ENCODE results near the gene ZNF646. TPM values are rescaled to one million over a fixed set of nuclear protein-coding genes. Genes with fewer than 3 reads are reported as not detected.

ZNF646 gene
- polyA plus RNA-seq, 1 donor from 2014 or later: 9.3 TPM

DNA sequence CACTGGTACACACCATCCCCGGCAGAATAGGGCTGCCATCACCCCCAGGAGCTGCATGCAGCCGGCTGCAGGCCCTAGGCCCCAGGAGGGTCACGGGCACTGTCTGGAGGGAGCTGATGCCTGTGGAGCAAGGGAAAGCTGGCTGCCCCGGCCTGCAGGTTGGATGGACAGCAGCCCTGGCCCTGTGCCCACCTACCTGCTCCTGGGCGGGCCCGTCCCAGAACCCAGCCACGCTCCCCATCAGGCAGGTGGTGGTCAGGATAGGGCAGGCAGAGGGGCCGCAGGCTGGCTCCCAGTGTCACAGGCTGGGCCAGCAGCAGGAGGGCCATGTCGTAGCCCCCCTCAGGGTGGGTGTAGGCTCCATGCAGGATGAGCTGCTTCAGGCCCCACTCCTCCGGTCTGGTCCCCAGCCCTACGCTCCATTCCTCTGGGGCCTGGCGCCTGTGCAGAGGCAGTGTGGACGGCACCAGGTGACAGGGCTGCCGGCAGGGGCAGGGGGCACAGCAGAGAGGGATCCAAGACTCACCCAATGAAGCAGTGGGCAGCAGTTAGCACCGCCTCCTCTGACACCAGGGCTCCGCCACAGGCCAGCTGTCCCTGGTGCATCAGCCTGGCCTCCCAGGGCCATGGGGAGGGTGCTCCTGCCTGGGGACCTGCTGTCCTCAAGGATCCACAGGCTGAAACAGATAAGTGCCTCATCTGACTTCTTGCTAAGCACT lies 10.5 kb downstream of the ZNF646 start:
- peaks cover 3% of the 10 kb centered on the region for H3K36me3 Mint-ChIP-seq
- H3K9me3 Mint-ChIP-seq: no peaks in the 10 kb centered on the region
- H3K4me3 Mint-ChIP-seq: no peak overlapping the region
- peaks cover 0 to 5% (median 3%) of the 10 kb centered on the region in 3 donors for H3K4me1 Mint-ChIP-seq
- no peaks in the 10 kb centered on the region for H3K27me3 Mint-ChIP-seq
- H3K27ac Mint-ChIP-seq: no peak overlapping the region

DNA sequence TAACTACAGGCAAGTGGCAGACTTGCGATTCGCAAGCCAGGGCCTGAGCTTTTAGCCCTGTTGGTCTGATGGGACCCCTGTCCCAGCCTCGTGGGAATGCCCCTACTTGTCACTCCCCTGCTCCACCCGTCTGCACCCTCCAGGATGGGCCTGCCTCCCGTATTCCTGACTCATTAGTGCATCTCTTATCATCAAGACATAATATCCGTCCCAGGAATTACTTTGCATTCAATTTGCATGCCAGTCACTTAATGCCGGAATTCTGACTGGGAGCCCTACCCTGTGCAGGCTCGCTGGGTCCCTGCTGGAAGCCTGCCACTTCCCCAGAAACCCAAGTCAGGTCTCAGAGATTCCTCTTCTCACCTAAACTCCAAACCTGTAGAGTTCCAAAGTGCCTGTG lies 11.2 kb downstream of the ZNF646 start:
- Mint-ChIP-seq H3K36me3 (peaks cover 3% of the 10 kb centered on the region), H3K4me1 (peaks cover 0 to 5% (median 3%) of the 10 kb centered on the region in 3 donors), H3K27me3 (no peaks in the 10 kb centered on the region), H3K9me3 (no peaks in the 10 kb centered on the region), H3K4me3 (no peak overlapping the region), H3K27ac (no peak overlapping the region)

- Mint-ChIP-seq H3K4me3 (no peak overlapping the region), H3K36me3 (no peaks in the 10 kb centered on the region), H3K9me3 (no peaks in the 10 kb centered on the region), H3K27me3 (no peaks in the 10 kb centered on the region), H3K27ac (no peak overlapping the region), H3K4me1 (peaks cover 0 to 3% (median 3%) of the 10 kb centered on the region in 3 donors)
These were observed 11.8 kb downstream of the ZNF646 start for GRCh38 chr16:31085873-31086628.

GRCh38 chr16:31086629-31086906 lies 12.3 kb downstream of the ZNF646 start:
- Mint-ChIP-seq H3K4me1 (peaks cover 0 to 3% (median 3%) of the 10 kb centered on the region in 3 donors), H3K9me3 (no peaks in the 10 kb centered on the region), H3K4me3 (no peak overlapping the region), H3K27ac (no peak overlapping the region), H3K27me3 (no peaks in the 10 kb centered on the region), H3K36me3 (no peaks in the 10 kb centered on the region)

- Mint-ChIP-seq H3K27me3 (no peaks in the 10 kb centered on the region), H3K9me3 (no peaks in the 10 kb centered on the region), H3K27ac (no peak overlapping the region), H3K4me3 (no peak overlapping the region), H3K36me3 (no peaks in the 10 kb centered on the region), H3K4me1 (peaks cover 0 to 1% (median 0%) of the 10 kb centered on the region in 3 donors)
These were observed 13.3 kb downstream of the ZNF646 start for GRCh38 chr16:31087481-31087880.

- no peaks in the 10 kb centered on the region for H3K36me3 Mint-ChIP-seq
- H3K9me3 Mint-ChIP-seq: no peaks in the 10 kb centered on the region
- no peak overlapping the region for H3K4me3 Mint-ChIP-seq
- H3K27ac Mint-ChIP-seq: no peak overlapping the region
- peaks cover 0 to 1% (median 0%) of the 10 kb centered on the region in 3 donors for H3K4me1 Mint-ChIP-seq
- no peaks in the 10 kb centered on the region for H3K27me3 Mint-ChIP-seq
These were observed 13.7 kb downstream of the ZNF646 start for GRCh38 chr16:31087971-31088370.

- H3K4me3 Mint-ChIP-seq: no peak within 1 kb of the TSS
- H3K36me3 Mint-ChIP-seq: no peaks in the 10 kb centered on the region
- H3K27me3 Mint-ChIP-seq: no peaks in the 10 kb centered on the region
- H3K27ac Mint-ChIP-seq: no peak within 1 kb of the TSS
- peaks cover 0 to 4% (median 3%) of the 10 kb centered on the region in 3 donors for H3K4me1 Mint-ChIP-seq
- no peaks in the 10 kb centered on the region for H3K9me3 Mint-ChIP-seq
These were observed 14.4 kb downstream of the ZNF646 start, which contains the start of gene PRSS53 for GRCh38 chr16:31088459-31089183. Gene PRSS53 (minus strand): TSS chr16:31088943. CDS start chr16:31088809, 134 bp downstream.

DNA sequence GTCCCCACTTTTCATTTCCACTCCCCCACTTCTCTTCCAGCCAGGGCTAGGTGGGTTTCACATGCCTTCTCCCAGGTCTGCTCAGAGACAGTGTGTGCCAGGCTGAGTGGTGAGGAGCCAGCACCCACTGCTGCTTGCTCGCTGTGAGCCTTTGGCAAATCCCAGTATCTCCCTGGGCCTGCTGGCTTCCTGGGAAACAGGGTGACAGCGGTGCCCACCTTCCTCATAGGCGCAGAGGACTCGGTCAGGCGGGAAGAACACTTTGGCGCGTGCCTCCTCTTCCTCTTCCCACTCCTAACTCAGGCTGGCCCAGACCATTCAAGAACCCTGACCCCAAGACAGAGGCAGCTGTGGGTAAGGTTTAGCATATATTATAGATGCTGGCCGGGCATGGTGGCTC lies 15.0 kb downstream of the ZNF646 start:
- no peak overlapping the region for H3K27ac Mint-ChIP-seq
- peaks cover 2% of the 10 kb centered on the region for H3K36me3 Mint-ChIP-seq
- no peaks in the 10 kb centered on the region for H3K27me3 Mint-ChIP-seq
- no peaks in the 10 kb centered on the region for H3K9me3 Mint-ChIP-seq
- H3K4me3 Mint-ChIP-seq: no peak overlapping the region
- H3K4me1 Mint-ChIP-seq: peaks cover 5 to 8% (median 7%) of the 10 kb centered on the region in 3 donors

GRCh38 chr16:31090540-31090939 lies 16.3 kb downstream of the ZNF646 start:
- no peaks in the 10 kb centered on the region for H3K9me3 Mint-ChIP-seq
- H3K4me3 Mint-ChIP-seq: peak overlapping the region in 1 of 4 donors; percentile 35
- H3K36me3 Mint-ChIP-seq: peaks cover 2% of the 10 kb centered on the region
- peaks cover 12 to 14% (median 13%) of the 10 kb centered on the region in 3 donors for H3K4me1 Mint-ChIP-seq
- H3K27ac Mint-ChIP-seq: peak overlapping the region in 1 of 3 donors; percentile 16
- no peaks in the 10 kb centered on the region for H3K27me3 Mint-ChIP-seq

DNA sequence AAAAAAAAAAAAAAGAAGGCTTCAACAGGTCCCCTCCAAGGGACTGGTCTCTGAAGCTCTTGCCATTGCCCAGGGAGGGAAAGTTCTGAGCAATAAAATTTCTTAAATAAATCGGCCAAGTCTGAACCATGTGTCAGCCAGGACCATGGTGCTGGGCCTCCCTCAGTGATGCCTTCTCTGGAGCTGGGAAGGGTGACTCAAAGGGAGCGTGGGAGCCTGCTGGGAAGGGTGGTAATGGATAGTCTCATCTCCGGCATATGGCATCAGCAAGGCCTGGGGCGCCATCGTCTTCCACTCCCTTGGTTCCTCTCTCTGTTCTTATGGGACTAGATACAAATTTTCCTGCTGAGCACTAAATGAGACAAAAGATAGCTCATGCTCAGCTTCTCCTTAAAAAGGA lies 18.1 kb downstream of the ZNF646 start:
- Mint-ChIP-seq H3K36me3 (peaks cover 2% of the 10 kb centered on the region), H3K4me1 (peaks cover 17 to 19% (median 19%) of the 10 kb centered on the region in 3 donors), H3K4me3 (peak overlapping the region in 1 of 4 donors; percentile 79), H3K27me3 (no peaks in the 10 kb centered on the region), H3K27ac (peak overlapping the region in 1 of 3 donors; percentile 48), H3K9me3 (no peaks in the 10 kb centered on the region)

GRCh38 chr16:31093132-31093703 lies 19.0 kb downstream of the ZNF646 start:
- peak overlapping the region; percentile 60 to 90 (median 75) for H3K4me3 Mint-ChIP-seq
- no peaks in the 10 kb centered on the region for H3K27me3 Mint-ChIP-seq
- peaks cover 2% of the 10 kb centered on the region for H3K36me3 Mint-ChIP-seq
- peaks cover 17 to 19% (median 19%) of the 10 kb centered on the region in 3 donors for H3K4me1 Mint-ChIP-seq
- peak overlapping the region in 2 of 3 donors; percentile 39 to 48 for H3K27ac Mint-ChIP-seq
- no peaks in the 10 kb centered on the region for H3K9me3 Mint-ChIP-seq

- Mint-ChIP-seq H3K36me3 (peaks cover 2% of the 10 kb centered on the region), H3K4me1 (peaks cover 17 to 19% (median 19%) of the 10 kb centered on the region in 3 donors), H3K27ac (peak overlapping the region; percentile 91 to 98 (median 96)), H3K27me3 (no peaks in the 10 kb centered on the region), H3K9me3 (no peaks in the 10 kb centered on the region), H3K4me3 (peak overlapping the region; percentile 79 to 98 (median 97))
These were observed 19.8 kb downstream of the ZNF646 start for GRCh38 chr16:31094088-31094423.

DNA sequence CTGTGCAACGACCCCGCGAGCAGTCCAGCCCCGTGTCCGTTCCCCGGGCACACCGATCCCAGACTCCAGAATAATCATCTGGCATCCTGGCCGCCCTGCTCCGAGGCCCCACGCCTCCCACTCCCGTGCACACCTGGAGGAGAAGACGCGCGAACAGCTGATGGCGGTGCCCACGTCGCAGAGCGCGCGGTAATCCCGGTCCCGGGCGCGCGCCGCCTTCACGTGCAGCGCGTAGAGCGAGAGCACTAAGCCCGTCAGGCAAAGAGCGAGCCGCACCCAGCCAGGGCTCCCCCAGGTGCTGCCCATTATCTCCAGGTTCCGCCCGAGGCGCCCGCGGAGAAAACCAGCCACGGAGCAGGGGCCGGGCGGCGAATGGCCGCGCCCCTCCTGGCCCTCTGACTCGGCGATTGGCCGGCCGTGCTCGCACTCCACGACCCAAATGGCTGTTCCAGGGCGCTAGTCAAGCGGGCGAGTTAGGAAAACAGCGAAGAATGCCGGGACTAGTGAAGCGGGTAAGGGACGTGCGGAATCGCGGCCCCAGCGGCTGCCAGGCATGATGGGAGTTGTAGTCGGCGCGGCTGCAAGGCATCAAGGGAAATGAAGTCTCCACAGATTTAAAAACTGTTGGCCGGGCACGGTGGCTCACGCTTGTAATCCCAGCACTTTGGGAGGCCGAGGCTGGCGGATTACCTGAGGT lies 20.4 kb downstream of the ZNF646 start, which contains the start of gene VKORC1:
Gene VKORC1, minus strand, starts transcription at position 374 of the 697 bp plus-strand sequence. Its CDS starts 68 bp downstream, at position 306.
- peaks cover 17 to 19% (median 19%) of the 10 kb centered on the region in 3 donors for H3K4me1 Mint-ChIP-seq
- H3K27ac Mint-ChIP-seq: peak within 1 kb of the TSS; percentile 91 to 98 (median 96)
- H3K4me3 Mint-ChIP-seq: peak within 1 kb of the TSS; percentile 79 to 98 (median 97)
- no peaks in the 10 kb centered on the region for H3K9me3 Mint-ChIP-seq
- H3K27me3 Mint-ChIP-seq: no peaks in the 10 kb centered on the region
- H3K36me3 Mint-ChIP-seq: peaks cover 2% of the 10 kb centered on the region
